Small intestine (tissue), 7 donors: Measurements from ENCODE around the gene SLC25A42. TPM values are rescaled to one million over a fixed set of nuclear protein-coding genes. Genes with fewer than 3 reads are reported as not detected.
A peak's percentile ranks its signal among the peaks of the same experiment; 100 is the strongest.

Experiments used
- DNase-seq, 2 donors: peaks; one replicate each; pipeline versions ENCODE4 v3.0.0 to v3.0.0-alpha.2; 2013
- FAIRE-seq: peaks from 2 replicates; lab custom pipeline; 2012; peaks lifted over from hg19 to GRCh38; lab: Jason Lieb, UNC
- H3K27ac ChIP-seq, 3 donors: one replicate each; pipeline ENCODE4 v1.5.1; 2013; ENCODE audit warnings: low read length in 2 of 3, mild to moderate bottlenecking in 2 of 3, control low read depth in 1 of 3, inconsistent platforms in 1 of 3, low read depth in 1 of 3, moderate library complexity in 1 of 3
- H3K27me3 ChIP-seq, 3 donors: one replicate each; pipeline ENCODE4 v1.6.1; 2013; ENCODE audit warnings: low read length in 3 of 3, inconsistent platforms in 1 of 3; ENCODE audit not compliant: control insufficient read depth in 3 of 3, insufficient read depth in 3 of 3
- H3K36me3 ChIP-seq, 3 donors: one replicate each; pipeline ENCODE4 v1.6.1; 2013; ENCODE audit warnings: low read length in 3 of 3, inconsistent platforms in 1 of 3, low read depth in 1 of 3, mild to moderate bottlenecking in 1 of 3, moderate library complexity in 1 of 3; ENCODE audit not compliant: control insufficient read depth in 3 of 3, insufficient read depth in 2 of 3
- H3K4me1 ChIP-seq, 3 donors: one replicate each; pipeline ENCODE4 v1.6.1; 2013; ENCODE audit warnings: low read length in 2 of 3, inconsistent platforms in 1 of 3, low read depth in 1 of 3, mild to moderate bottlenecking in 1 of 3, moderate library complexity in 1 of 3; ENCODE audit not compliant: control insufficient read depth in 3 of 3, insufficient read depth in 2 of 3
- H3K4me3 ChIP-seq, 3 donors: one replicate each; pipeline ENCODE4 v1.5.1; 2013; ENCODE audit warnings: low read length in 3 of 3, control low read depth in 1 of 3, inconsistent platforms in 1 of 3, low read depth in 1 of 3, mild to moderate bottlenecking in 1 of 3, moderate library complexity in 1 of 3
- H3K9me3 ChIP-seq, 2 donors: one replicate each; pipeline ENCODE4 v1.6.1; 2013; ENCODE audit warnings: low read depth in 1 of 2, low read length in 1 of 2; ENCODE audit not compliant: control insufficient read depth in 2 of 2, insufficient read depth in 1 of 2
- WGBS, 3 donors: extraction: QIAGEN DNeasy Blood & Tissue Kit; methylation state at CpG; one replicate each; pipeline ENCODE4 v1.1.7; 2013; 5-methylcytosine and 5-hydroxymethylcytosine counted together
- polyA plus RNA-seq, 4 donors: library from polyadenylated mRNA; stranded (reverse) in 3 of 4; unstranded in 1 of 4; fragments of 200-250 nt in 3 of 4; fragments of 120-200 nt in 1 of 4; gene quantifications; one replicate each; pipeline versions ENCODE4 v1.2.1 to v1.2.3, GENCODE V29; 2013
- donor health status: healthy with polysubstance abuse.
- donor health status: control.
- donor health status: control.
- donor health status: Bipolar disorder and iron deficiency.
- donor health status: healthy.

The SLC25A42 gene
- polyA plus RNA-seq, 4 donors, result 5.6 to 19.6 (median 9.4) TPM

DNA sequence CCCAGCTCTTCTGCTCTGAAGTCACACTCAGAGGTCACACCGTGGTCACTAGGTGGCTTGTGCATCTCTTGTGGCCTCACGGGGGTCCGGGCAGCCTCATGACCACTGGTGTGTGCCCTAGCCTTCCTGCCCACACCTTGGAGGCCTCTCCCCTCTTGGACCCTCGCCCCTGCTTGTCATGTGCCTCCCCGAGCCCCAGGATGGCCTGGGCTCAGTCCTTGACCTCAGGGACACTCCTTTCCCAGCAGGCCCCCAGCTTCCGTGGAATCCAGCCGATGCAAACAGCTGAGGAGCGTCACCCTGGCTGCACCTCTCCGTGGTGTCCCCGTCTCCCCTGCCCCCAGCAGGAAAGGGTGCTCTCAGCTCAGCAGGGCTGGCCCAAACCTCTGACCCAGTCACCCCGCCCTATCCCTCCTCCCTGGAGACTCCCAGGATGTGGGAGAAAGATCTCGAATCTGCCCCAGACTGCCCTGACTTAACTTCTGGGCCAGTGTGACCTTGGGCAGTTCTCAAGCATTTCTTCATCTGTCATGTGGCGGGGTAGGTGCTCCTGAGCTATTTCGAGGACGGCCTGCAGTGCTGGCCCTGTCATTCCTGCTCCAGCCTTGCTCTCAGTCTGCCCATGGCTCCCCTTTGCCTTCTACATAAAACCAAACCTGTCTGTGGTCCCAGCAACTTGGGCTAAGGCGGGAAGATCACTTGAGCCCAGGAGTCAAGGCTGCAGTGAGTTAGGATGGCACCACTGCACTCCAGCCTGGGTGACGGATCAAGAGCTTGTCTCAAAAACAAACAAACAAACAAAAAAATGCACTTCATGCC lies 4.6 kb upstream of the SLC25A42 start:
- Histone ChIP-seq H3K36me3 (peaks cover 0 to 72% (median 0%) of the 10 kb centered on the region in 3 donors), H3K27me3 (no peaks in the 10 kb centered on the region), H3K9me3 (no peaks in the 10 kb centered on the region), H3K27ac (no peak overlapping the region), H3K4me3 (no peak overlapping the region), H3K4me1 (peaks cover 0 to 16% (median 3%) of the 10 kb centered on the region in 3 donors)
- WGBS, 3 donors, result 85 to 87% (median 86%) methylated on average over 17 of the region's 17 CpGs
- DNase-seq, result no peak
- FAIRE-seq, result no peak

DNA sequence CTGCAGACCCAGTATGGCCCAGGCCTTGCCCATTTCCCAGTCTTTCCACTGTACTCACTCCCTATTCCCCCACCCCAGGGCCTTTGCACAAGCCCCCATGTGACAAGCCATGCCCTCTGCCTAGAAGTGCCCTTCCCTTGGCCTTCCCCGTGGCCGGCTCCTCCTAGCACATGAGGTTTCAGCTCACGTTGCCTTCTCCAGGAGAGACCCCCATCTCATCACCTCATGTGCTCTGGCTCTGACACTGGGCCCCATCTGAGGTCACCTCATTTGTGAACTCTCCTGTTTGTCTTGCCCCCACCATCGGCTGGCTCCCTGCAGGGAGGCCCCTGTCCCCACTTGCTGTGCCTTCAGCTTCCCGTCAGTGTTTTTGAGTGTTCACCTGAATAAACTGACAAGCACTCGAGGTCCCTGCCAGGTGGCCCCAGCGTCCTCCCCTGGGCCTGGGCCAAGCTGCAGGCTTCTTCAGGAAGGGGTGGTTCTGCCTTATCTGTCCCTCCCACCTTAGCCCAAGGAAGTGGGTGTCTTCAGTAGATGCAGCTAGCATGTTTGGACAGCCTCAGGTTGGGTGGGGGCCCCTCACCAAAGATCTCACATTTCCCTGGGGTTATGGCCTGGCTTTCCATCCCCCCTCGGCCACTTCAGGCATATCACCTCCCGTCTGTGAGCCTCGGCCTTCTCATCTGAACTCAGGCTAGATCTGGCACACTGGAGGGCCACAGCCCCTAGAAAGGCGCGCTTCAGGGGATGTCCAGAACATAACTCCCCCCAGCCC lies 3.8 kb upstream of the SLC25A42 start:
- Histone ChIP-seq H3K4me1 (peaks cover 0 to 24% (median 3%) of the 10 kb centered on the region in 3 donors), H3K4me3 (no peak overlapping the region), H3K9me3 (no peaks in the 10 kb centered on the region), H3K36me3 (peaks cover 0 to 64% (median 0%) of the 10 kb centered on the region in 3 donors), H3K27ac (no peak overlapping the region), H3K27me3 (no peaks in the 10 kb centered on the region)
- DNase-seq (no peak), FAIRE-seq (no peak)
- 85 to 90% (median 87%) methylated on average over 12 of the region's 12 CpGs for WGBS, 3 donors

DNA sequence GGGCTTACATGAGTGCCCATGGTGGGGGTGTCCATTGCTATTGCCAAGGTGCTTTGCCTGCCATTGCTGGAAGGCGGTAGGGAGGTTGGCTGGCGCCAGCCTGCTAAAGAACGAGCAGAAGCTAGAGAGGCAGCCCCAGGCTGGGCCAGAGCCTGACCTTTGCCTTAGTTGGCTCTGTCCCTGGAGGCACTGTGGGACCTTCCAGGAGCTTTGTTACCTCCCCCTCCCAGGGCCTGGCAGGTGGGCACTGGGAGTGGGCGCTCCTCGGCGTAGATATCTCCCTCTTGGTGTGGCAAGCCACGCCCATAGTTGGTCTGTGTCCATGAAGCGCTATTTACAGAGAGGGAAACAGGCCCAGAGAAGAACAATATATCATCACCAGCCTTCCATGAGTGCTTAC lies 2.3 kb upstream of the SLC25A42 start:
- Histone ChIP-seq H3K36me3 (peaks cover 0 to 53% (median 0%) of the 10 kb centered on the region in 3 donors), H3K27me3 (no peaks in the 10 kb centered on the region), H3K4me1 (peaks cover 0 to 28% (median 3%) of the 10 kb centered on the region in 3 donors), H3K9me3 (no peaks in the 10 kb centered on the region), H3K27ac (no peak overlapping the region), H3K4me3 (no peak overlapping the region)
- WGBS, 3 donors, result 40 to 68% (median 50%) methylated on average over 8 of the region's 8 CpGs
- DNase-seq, result peak in 1 of 2 donors; percentile 31
- FAIRE-seq, result no peak

DNA sequence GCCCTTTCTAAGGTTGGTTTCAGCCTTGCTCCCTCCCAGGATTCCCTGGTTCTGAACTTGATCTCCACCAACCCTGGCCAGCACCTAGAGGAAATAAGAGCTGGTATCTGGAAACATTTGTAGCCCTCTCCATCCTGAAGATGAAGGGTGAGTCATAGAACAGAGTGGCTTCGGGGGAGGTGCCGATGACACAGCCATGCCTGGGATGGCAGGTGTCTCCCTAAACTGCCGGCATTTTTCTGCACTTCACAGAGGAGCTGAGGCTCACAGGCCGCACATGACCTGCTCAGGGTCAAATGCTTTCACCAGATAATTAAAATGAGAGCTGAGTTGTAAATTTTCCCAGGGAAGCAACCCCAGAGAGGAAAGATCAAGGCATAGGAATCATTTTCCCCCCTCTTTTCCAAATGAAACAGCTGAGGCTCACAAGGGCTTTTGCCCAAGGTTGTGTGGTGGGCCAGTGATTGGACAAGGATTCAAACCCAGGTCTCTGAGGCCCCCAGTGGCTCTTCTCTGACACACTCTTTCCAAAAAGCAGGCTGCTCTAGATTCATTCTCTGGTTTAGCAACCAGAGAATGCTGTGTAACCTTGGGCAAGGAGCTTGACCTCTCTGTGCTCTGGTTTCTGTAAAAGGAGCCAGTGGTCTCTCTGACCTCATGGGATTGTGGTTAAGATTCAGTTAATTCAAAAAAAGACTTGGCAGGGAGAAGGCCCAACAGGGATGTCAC lies 1.2 kb upstream of the SLC25A42 start:
- peak overlapping the region in 2 of 3 donors; percentile 48 to 82 for H3K4me3 ChIP-seq
- WGBS, 3 donors, result 35 to 81% (median 74%) methylated on average over 4 of the region's 4 CpGs
- peaks cover 0 to 25% (median 3%) of the 10 kb centered on the region in 3 donors for H3K4me1 ChIP-seq
- H3K27me3 ChIP-seq, result no peaks in the 10 kb centered on the region
- H3K27ac ChIP-seq, result peak overlapping the region; percentile 42 to 74 (median 59)
- H3K9me3 ChIP-seq, result no peaks in the 10 kb centered on the region
- no peak for FAIRE-seq
- H3K36me3 ChIP-seq, result peaks cover 0 to 43% (median 0%) of the 10 kb centered on the region in 3 donors
- no peak for DNase-seq

DNA sequence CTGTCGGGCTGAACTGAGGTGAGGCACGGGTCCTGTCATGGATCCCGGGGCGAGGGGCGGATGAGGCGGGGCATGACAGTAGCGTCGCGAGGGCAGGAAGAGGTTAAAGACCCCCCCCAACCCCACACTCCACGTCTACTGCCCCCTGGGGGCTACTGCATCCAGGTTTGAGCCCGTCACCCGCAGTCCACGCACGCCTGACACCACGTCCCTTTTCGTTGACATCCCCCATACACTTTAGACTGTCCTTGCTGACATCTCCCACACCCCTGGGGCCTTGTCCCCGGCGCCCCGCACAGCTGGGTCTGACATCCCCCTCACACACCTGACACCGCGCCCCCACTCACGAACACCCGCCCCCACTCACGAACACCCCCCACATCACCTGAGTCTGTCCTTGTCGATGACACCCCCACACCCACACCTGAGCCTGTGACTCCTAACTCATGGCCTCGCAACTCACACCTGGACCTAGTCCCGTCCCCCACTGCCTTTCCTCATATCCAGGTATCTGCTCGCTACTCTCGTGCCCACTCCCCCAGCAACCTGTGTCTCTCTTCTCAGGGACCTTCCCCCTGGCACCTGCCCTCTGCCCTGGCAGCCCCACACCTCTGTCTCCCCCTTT lies 416 bp downstream of the SLC25A42 start:
- Histone ChIP-seq H3K9me3 (no peaks in the 10 kb centered on the region), H3K4me3 (peak overlapping the region; percentile 37 to 89 (median 82)), H3K4me1 (peaks cover 0 to 21% (median 3%) of the 10 kb centered on the region in 3 donors), H3K27ac (peak overlapping the region in 2 of 3 donors; percentile 13 to 56), H3K27me3 (no peaks in the 10 kb centered on the region), H3K36me3 (peaks cover 0 to 28% (median 0%) of the 10 kb centered on the region in 3 donors)
- 0 to 2% (median 2%) methylated on average over 17 to 29 of the region's 29 CpGs for WGBS, 3 donors
- no peak for FAIRE-seq
- DNase-seq, result peak in 1 of 2 donors; percentile 39

DNA sequence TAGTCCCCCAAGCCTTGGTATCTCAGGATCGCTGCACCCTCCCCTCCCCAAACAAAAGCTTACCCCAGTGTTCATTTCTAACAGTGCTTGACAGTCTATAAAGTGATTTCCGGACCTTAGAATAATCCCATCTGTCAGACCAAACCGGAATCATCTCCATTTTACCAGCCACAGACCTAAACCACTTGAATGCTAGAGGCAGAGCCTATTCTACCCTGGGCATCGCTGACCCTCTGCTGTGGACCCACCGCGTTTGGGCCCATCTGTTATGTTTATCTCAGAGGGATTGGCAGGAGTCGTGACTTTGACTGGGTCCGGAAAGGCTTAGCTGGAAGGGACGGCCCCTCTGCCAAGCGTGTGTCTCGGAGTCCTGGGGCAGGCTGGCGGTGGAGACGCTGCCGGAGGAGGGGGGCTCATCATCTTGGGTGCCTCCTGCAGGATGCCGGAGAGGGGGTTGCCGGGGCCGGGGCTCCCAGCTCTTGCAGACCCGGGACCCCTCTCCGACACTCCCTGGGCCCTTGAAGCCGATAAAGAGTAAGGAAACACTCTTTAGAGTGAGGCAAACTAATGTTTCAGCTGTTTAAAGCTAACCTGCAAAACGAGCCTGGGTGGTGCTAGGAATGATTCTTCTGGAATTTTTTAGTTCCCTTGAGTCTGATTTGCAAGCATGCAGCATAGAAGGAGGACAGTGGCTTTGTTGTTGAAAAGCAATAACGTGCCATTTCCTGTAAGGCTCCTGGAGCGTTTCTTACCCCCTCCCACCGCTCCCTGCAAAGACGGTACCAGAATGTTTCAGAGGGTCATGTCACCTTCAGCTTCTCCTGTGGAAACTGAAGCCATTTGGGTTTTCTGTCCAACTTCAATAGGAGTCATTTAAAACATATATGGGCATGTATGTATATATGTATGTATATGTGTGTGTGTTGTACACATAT lies 1.3 kb downstream of the SLC25A42 start:
- Histone ChIP-seq H3K27ac (peak overlapping the region in 2 of 3 donors; percentile 56 to 62), H3K36me3 (peaks cover 0 to 19% (median 0%) of the 10 kb centered on the region in 3 donors), H3K9me3 (no peaks in the 10 kb centered on the region), H3K4me1 (peaks cover 0 to 21% (median 3%) of the 10 kb centered on the region in 3 donors), H3K27me3 (no peaks in the 10 kb centered on the region), H3K4me3 (peak overlapping the region; percentile 37 to 89 (median 82))
- FAIRE-seq (no peak), DNase-seq (peak; percentile 25 to 48)
- 1 to 2% (median 1%) methylated on average over 25 of the region's 25 CpGs for WGBS, 3 donors
